Measurements from ENCODE around the gene CRAMP1.

DNA sequence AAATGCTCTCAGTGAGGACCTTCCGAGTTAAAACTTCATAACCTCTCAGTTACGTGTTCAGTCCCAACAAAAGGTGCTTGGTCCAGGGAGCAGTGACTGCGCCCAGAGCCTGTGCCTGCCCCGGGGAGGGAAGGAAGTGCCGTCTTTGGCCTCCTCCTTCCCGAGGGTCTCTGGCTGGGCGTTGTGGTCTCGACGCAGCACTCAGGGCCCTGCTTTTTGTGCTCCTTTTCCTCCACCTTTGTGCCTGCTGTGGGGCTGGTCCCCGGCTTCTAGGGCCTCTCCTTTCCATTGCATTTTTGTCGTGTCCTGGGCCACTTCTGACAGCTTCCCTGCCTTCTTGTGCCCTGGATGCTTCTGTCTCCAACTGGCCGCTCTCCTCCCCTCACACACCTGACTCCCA lies 29.1 kb downstream of the CRAMP1 start:
- TF ChIP-seq POLR2A (IDR thresholded peaks at IDR 0.05; ENCODE audit: low read depth, low read length) (no peak), CTCF (IDR thresholded peaks at IDR 0.05; ENCODE audit: extremely low read depth in 1 of 2, insufficient read depth in 1 of 2, low read depth in 1 of 2, low read length in 2 of 2) (no peak), EZH2 (IDR thresholded peaks at IDR 0.05; ENCODE audit: borderline replicate concordance, low read depth, low read length, severe bottlenecking) (no peak)
